Keratinocyte (primary cell): Measurements from ENCODE around the gene LDLR. TPM values are rescaled to one million over a fixed set of nuclear protein-coding genes. Genes with fewer than 3 reads are reported as not detected.

ENCODE experiments used
- DNase-seq: peaks from one replicate; pipeline ENCODE4 v3.0.0-alpha.2; 2011; ENCODE audit warnings: low read depth, missing footprints, low spot score
- FAIRE-seq: peaks from 2 replicates; lab custom pipeline; 2011; peaks lifted over from hg19 to GRCh38; lab: Jason Lieb, UNC
- H2AFZ ChIP-seq: 2 replicates; pipeline ENCODE4 v1.6.0; 2012; ENCODE audit warnings: low read length, control low read depth, inconsistent platforms; ENCODE audit not compliant: control insufficient read depth
- H3K27ac ChIP-seq: 2 replicates; pipeline ENCODE4 v1.5.1; 2011; ENCODE audit warnings: low read length; ENCODE audit not compliant: control insufficient read depth, insufficient read depth
- H3K27me3 ChIP-seq: 3 replicates; pipeline ENCODE4 v1.6.0; 2011; ENCODE audit warnings: low read length; ENCODE audit not compliant: control insufficient read depth, insufficient read depth; ENCODE audit errors: extremely low read depth
- H3K36me3 ChIP-seq, 2 experiments: 2 replicates in 1 of 2; 3 replicates in 1 of 2; pipeline ENCODE4 v1.5.1; 2011; ENCODE audit warnings: low read length in 2 of 2, mild to moderate bottlenecking in 1 of 2; ENCODE audit not compliant: control insufficient read depth in 2 of 2, insufficient read depth in 2 of 2; ENCODE audit errors: extremely low read depth in 1 of 2
- H3K4me1 ChIP-seq: 3 replicates; pipeline ENCODE4 v1.5.1; 2011; ENCODE audit warnings: low read length; ENCODE audit not compliant: control insufficient read depth, insufficient read depth; ENCODE audit errors: extremely low read depth
- H3K4me2 ChIP-seq: 3 replicates; pipeline ENCODE4 v1.6.0; 2011; ENCODE audit warnings: low read depth, low read length; ENCODE audit not compliant: control insufficient read depth, insufficient read depth; ENCODE audit errors: extremely low read depth
- H3K4me3 ChIP-seq, 3 experiments: fragments of 200-600 bp in 1 of 3; sonication (generic) in 1 of 3; 2 replicates in 2 of 3; 3 replicates in 1 of 3; pipeline ENCODE4 v1.5.1; 2011 to 2016; ENCODE audit warnings: low read length in 3 of 3, mild to moderate bottlenecking in 3 of 3, control low read depth in 2 of 3, inconsistent platforms in 1 of 3, low read depth in 1 of 3, mixed read lengths in 1 of 3, mixed run types in 1 of 3, moderate library complexity in 1 of 3; ENCODE audit not compliant: control insufficient read depth in 2 of 3, insufficient read depth in 2 of 3; ENCODE audit errors: extremely low read depth in 1 of 3
- H3K79me2 ChIP-seq: 2 replicates; pipeline ENCODE4 v1.6.0; 2012; ENCODE audit warnings: low read length; ENCODE audit not compliant: control insufficient read depth, insufficient read depth
- H3K9ac ChIP-seq: 3 replicates; pipeline ENCODE4 v1.6.0; 2011; ENCODE audit warnings: low read length; ENCODE audit not compliant: control insufficient read depth, insufficient read depth; ENCODE audit errors: extremely low read depth
- H3K9me1 ChIP-seq: 3 replicates; pipeline ENCODE4 v1.6.0; 2011; ENCODE audit warnings: low read length; ENCODE audit not compliant: control insufficient read depth, insufficient read depth; ENCODE audit errors: extremely low read depth
- H3K9me3 ChIP-seq: 2 replicates; pipeline ENCODE4 v1.5.1; 2012; ENCODE audit warnings: low read depth, low read length; ENCODE audit not compliant: control insufficient read depth
- H4K20me1 ChIP-seq: 3 replicates; pipeline ENCODE4 v1.6.0; 2011; ENCODE audit warnings: low read length; ENCODE audit not compliant: control insufficient read depth, insufficient read depth; ENCODE audit errors: extremely low read depth
- CTCF ChIP-seq, 3 experiments: IDR thresholded peaks in 1 of 3; conservative IDR thresholded peaks in 1 of 3; optimal IDR thresholded peaks in 1 of 3; 2 replicates in 2 of 3; 3 replicates in 1 of 3; pipeline versions ENCODE3 to v1.5.1; 2011; ENCODE audit warnings: low read length in 3 of 3, mild to moderate bottlenecking in 3 of 3, moderate library complexity in 2 of 3, control low read depth in 1 of 3, inconsistent platforms in 1 of 3; ENCODE audit not compliant: insufficient read depth in 2 of 3; ENCODE audit errors: extremely low read depth in 1 of 3
- EZH2 ChIP-seq: IDR thresholded peaks from one replicate; pipeline ENCODE4 v1.6.1; 2012; ENCODE audit warnings: inconsistent platforms, mild to moderate bottlenecking, low read length, moderate library complexity
- dilution Hi-C: fragments of 300-500 bp; cut with MboI; formaldehyde crosslinking; loops from one replicate; pipeline ENCODE4 v1.7.0; 2020; ENCODE audit warnings: low sequenced_read_pairs; ENCODE audit not compliant: extremely low pct_ligation_motif_present
- polyA plus RNA-seq, 5 experiments: library from polyadenylated mRNA; depleted of rRNA in 3 of 5; stranded (reverse) in 3 of 5; stranded (forward) in 1 of 5; unstranded in 1 of 5; fragments of >200 nt; gene quantifications; 1 replicate in 1 of 5; 2 replicates in 3 of 5; 3 replicates in 1 of 5; pipeline versions ENCODE4 v1.2.1 to v1.2.3, GENCODE V29; 2011 to 2012; ENCODE audit warnings: missing spikeins in 2 of 5, low read depth in 1 of 5, low replicate concordance in 1 of 5

Gene LDLR
- polyA plus RNA-seq, 1 donor (not counting 4 experiments of a cell fraction or from before 2014, with no cell fraction given), result 241 TPM

- DNase-seq (no peak), FAIRE-seq (no peak)
- H3K9me3 ChIP-seq, result no peaks in the 10 kb centered on the region
- H3K27me3 ChIP-seq, result no peaks in the 10 kb centered on the region
- no peak overlapping the region for H2AFZ ChIP-seq
- H3K9me1 ChIP-seq, result no peaks in the 10 kb centered on the region
- H3K4me3 ChIP-seq, result no peak overlapping the region
- TF ChIP-seq EZH2 (no peak), CTCF (optimal IDR thresholded peaks at IDR 0.05 in 1 of 3, IDR thresholded peaks at IDR 0.05 in 1 of 3, conservative IDR thresholded peaks at IDR 0.05 in 1 of 3; ENCODE audit: extremely low read depth in 1 of 3, insufficient read depth in 2 of 3, low read length in 3 of 3) (no peak)
- peaks cover 57% of the 10 kb centered on the region for H3K79me2 ChIP-seq
- no peak overlapping the region for H3K4me2 ChIP-seq
- peaks cover 50 to 68% of the 10 kb centered on the region in 2 experiments for H3K36me3 ChIP-seq
- no peak overlapping the region for H3K27ac ChIP-seq
- no peak overlapping the region for H3K9ac ChIP-seq
- H4K20me1 ChIP-seq, result peaks cover 52% of the 10 kb centered on the region
- dilution Hi-C loops, result no loop called here
- no peaks in the 10 kb centered on the region for H3K4me1 ChIP-seq
Measured at GRCh38 chr19:11113140-11113708, 24.0 kb downstream of the LDLR start.

- H3K4me2 ChIP-seq, result no peak overlapping the region
- peaks cover 50 to 66% of the 10 kb centered on the region in 2 experiments for H3K36me3 ChIP-seq
- no peak overlapping the region for H2AFZ ChIP-seq
- no peak overlapping the region for H3K4me3 ChIP-seq
- no peak overlapping the region for H3K9ac ChIP-seq
- no peaks in the 10 kb centered on the region for H3K4me1 ChIP-seq
- H3K27ac ChIP-seq, result no peak overlapping the region
- peaks cover 51% of the 10 kb centered on the region for H3K79me2 ChIP-seq
- H3K9me1 ChIP-seq, result peaks cover 2% of the 10 kb centered on the region
- dilution Hi-C loops, result no loop called here
- no peak for DNase-seq
- TF ChIP-seq CTCF (optimal IDR thresholded peaks at IDR 0.05 in 1 of 3, IDR thresholded peaks at IDR 0.05 in 1 of 3, conservative IDR thresholded peaks at IDR 0.05 in 1 of 3; ENCODE audit: extremely low read depth in 1 of 3, insufficient read depth in 2 of 3, low read length in 3 of 3), result no peak
- no peak for TF ChIP-seq EZH2
- no peaks in the 10 kb centered on the region for H3K9me3 ChIP-seq
- no peak for FAIRE-seq
- H4K20me1 ChIP-seq, result peaks cover 54% of the 10 kb centered on the region
- H3K27me3 ChIP-seq, result no peaks in the 10 kb centered on the region
Measured at GRCh38 chr19:11115042-11115441, 25.8 kb downstream of the LDLR start.
